ENCODE data around the gene STX1A.

DNA sequence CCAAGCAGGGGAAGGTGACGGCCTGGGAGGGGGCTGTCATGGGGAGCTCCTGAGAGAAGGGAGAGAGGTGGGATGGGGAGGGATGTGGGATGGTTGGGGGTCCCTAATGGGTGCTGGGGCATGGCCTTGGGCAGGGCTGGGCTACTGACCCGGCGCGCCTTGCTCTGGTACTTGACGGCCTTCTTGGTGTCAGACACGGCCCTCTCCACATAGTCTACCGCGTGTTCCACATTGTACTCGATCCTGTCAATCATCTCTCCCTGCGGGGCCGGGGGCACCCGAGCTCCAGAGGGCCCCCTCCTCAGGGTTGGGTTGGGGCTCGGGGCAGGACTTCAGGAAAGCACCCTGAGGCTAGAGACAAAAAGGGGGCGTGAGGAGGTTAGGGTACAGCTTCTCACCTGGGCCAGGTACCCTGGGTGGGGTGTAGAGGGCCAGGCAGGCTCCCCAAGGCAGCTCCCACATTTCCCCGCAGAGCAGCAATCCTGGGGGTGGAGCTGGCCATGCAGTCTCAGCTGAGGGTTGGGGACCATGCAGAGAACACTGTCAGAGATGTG lies 18.8 kb downstream of the STX1A start:
- no peak for TF ChIP-seq CTCF (IDR thresholded peaks at IDR 0.05)
- no peak for TF ChIP-seq POLR2A (IDR thresholded peaks at IDR 0.05)
